Stomach smooth muscle (tissue), 2 donors: ENCODE results near the gene FCRLB.

Source experiments
- H3K27ac ChIP-seq: one replicate; pipeline ENCODE4 v1.7.0; 2013; ENCODE audit warnings: mild to moderate bottlenecking, low read length, inconsistent platforms
- H3K27me3 ChIP-seq, 2 donors: one replicate each; pipeline ENCODE4 v1.7.0; 2013; ENCODE audit warnings: low read length in 2 of 2; ENCODE audit not compliant: insufficient read depth in 2 of 2, control insufficient read depth in 1 of 2
- H3K36me3 ChIP-seq, 2 donors: one replicate each; pipeline ENCODE4 v1.7.0; 2013; ENCODE audit warnings: low read length in 2 of 2; ENCODE audit not compliant: control insufficient read depth in 2 of 2, insufficient read depth in 2 of 2
- H3K4me1 ChIP-seq: one replicate; pipeline ENCODE4 v1.7.0; 2013; ENCODE audit warnings: low read length; ENCODE audit not compliant: control insufficient read depth, insufficient read depth
- H3K4me3 ChIP-seq, 2 donors: one replicate each; pipeline ENCODE4 v1.7.0; 2013; ENCODE audit warnings: low read length in 2 of 2
- H3K9ac ChIP-seq, 2 donors: one replicate each; pipeline ENCODE4 v1.7.0; 2013; ENCODE audit warnings: low read length in 2 of 2, mild to moderate bottlenecking in 1 of 2
- H3K9me3 ChIP-seq, 2 donors: one replicate each; pipeline ENCODE4 v1.7.0; 2013; ENCODE audit warnings: low read length in 2 of 2; ENCODE audit not compliant: control insufficient read depth in 2 of 2
- donor health status: healthy.
- donor health status: Pancreatic carcinoma.

FCRLB gene

DNA sequence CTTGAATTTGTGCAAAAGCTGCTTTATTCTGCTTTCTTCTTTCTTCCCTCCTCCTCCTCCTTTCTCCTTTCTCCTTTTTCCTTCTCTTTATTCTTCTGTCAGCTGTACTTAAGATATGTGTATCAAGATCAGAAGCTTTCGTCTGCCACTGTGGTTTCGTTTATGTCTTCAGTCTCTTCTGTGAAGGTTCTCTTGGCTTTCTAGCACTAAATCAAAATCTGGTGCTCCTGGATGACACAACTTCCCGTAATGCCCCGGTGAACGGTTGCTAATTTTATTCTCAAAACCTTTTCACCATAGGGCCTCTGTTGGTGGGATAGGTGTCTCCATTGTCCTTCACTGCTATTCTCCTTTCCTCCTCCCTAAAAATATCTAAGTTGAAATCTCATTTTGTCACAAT, 49.8 kb downstream of the FCRLB start:
- Histone ChIP-seq H3K4me3 (no peak overlapping the region), H3K27me3 (no peaks in the 10 kb centered on the region), H3K36me3 (no peaks in the 10 kb centered on the region), H3K9me3 (no peaks in the 10 kb centered on the region), H3K4me1 (peaks cover 9% of the 10 kb centered on the region), H3K27ac (no peak overlapping the region), H3K9ac (no peak overlapping the region)

DNA sequence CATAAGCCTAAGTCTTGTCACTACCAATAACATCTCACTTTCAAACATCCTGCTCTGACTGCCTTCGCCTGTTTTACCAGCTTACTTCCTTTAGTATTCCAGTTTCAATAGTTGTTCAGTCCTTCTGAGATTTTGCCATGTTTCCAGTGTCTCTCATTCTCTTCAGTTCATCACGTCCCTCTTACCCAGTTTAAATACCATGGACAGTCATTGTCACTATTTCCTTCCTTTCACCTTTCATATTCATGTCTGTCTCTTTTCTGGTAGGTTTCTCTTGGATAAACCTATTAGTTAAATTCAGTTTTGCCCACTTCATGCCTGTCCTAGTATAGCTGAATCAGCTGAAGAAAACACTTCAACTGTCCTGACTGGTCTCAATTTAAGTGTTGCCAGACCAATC, 50.6 kb downstream of the FCRLB start:
- Histone ChIP-seq H3K27ac (no peak overlapping the region), H3K9ac (no peak overlapping the region), H3K9me3 (no peaks in the 10 kb centered on the region), H3K4me3 (no peak overlapping the region), H3K27me3 (no peaks in the 10 kb centered on the region), H3K4me1 (peaks cover 9% of the 10 kb centered on the region), H3K36me3 (no peaks in the 10 kb centered on the region)

GRCh38 chr1:161772397-161772796, 51.1 kb downstream of the FCRLB start:
- H3K27ac ChIP-seq = no peak overlapping the region
- H3K36me3 ChIP-seq = no peaks in the 10 kb centered on the region
- H3K9me3 ChIP-seq = no peaks in the 10 kb centered on the region
- no peak overlapping the region for H3K4me3 ChIP-seq
- H3K9ac ChIP-seq = no peak overlapping the region
- H3K27me3 ChIP-seq = no peaks in the 10 kb centered on the region
- peaks cover 9% of the 10 kb centered on the region for H3K4me1 ChIP-seq

- no peak overlapping the region for H3K27ac ChIP-seq
- no peaks in the 10 kb centered on the region for H3K9me3 ChIP-seq
- no peaks in the 10 kb centered on the region for H3K36me3 ChIP-seq
- no peak overlapping the region for H3K9ac ChIP-seq
- H3K4me1 ChIP-seq = no peaks in the 10 kb centered on the region
- no peak overlapping the region for H3K4me3 ChIP-seq
- no peaks in the 10 kb centered on the region for H3K27me3 ChIP-seq
These were observed 52.4 kb downstream of the FCRLB start for GRCh38 chr1:161773791-161774190.

DNA sequence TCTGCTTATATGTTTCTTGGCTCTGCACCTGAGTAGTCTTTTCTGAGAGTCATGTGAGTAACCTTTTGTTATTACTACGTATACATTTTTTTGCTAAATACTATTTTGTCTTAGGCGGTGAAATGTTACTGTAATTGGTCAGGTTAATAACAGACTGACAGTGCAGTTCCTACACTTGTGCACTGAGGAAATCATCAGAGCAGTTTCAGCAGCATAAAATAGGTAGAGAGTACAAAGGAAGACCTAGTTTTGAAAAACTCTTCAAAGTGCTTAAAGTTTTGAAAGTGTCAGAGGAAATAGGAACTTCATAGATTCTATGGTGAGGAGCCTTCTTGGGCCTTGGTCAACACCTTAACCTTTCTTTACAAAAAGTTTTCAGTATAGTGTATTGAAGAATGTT, 55.9 kb downstream of the FCRLB start:
- Histone ChIP-seq H3K4me3 (no peak overlapping the region), H3K4me1 (no peaks in the 10 kb centered on the region), H3K9ac (no peak overlapping the region), H3K9me3 (no peaks in the 10 kb centered on the region), H3K27me3 (no peaks in the 10 kb centered on the region), H3K36me3 (no peaks in the 10 kb centered on the region), H3K27ac (no peak overlapping the region)
